Gastroesophageal sphincter (tissue), 4 donors: ENCODE results near the gene SND1. TPM values are rescaled to one million over a fixed set of nuclear protein-coding genes. Genes with fewer than 3 reads are reported as not detected.

Experiments used
- ATAC-seq: fragments of 150-250 bp; one replicate; pipeline ENCODE4 v1.9.1; 2016; ENCODE audit warnings: mild to moderate bottlenecking, moderate library complexity
- H3K27ac ChIP-seq, 4 donors: fragments of 200-600 bp; sonication (generic) in 3 of 4; 1 replicate in 3 of 4; 2 replicates in 1 of 4; pipeline ENCODE4 v1.5.1; 2016 to 2019
- H3K27me3 ChIP-seq: fragments of 200-600 bp; sonication (generic); one replicate; pipeline ENCODE4 v1.5.1; 2019
- H3K36me3 ChIP-seq, 2 donors: fragments of 200-600 bp; sonication (generic); one replicate each; pipeline ENCODE4 v1.5.1; 2019; ENCODE audit warnings: control low read depth in 1 of 2
- H3K4me1 ChIP-seq, 3 donors: fragments of 200-600 bp; sonication (generic); 1 replicate in 2 of 3; 2 replicates in 1 of 3; pipeline ENCODE4 v1.5.1; 2016 to 2019; ENCODE audit warnings: control low read depth in 2 of 3
- H3K4me3 ChIP-seq, 2 donors: fragments of 200-600 bp; sonication (generic); one replicate each; pipeline ENCODE4 v1.5.1; 2019; ENCODE audit warnings: mild to moderate bottlenecking in 1 of 2, moderate library complexity in 1 of 2
- H3K9me3 ChIP-seq, 3 donors: fragments of 200-600 bp; sonication (generic); one replicate each; pipeline ENCODE4 v1.5.1; 2017 to 2019; ENCODE audit warnings: control low read depth in 2 of 3
- CTCF ChIP-seq, 4 experiments: fragments of 200-600 bp in 2 of 4; fragments of 450-650 bp in 2 of 4; sonication (generic) in 1 of 4; IDR thresholded peaks; one replicate each; pipeline ENCODE4 v1.5.1; 2017 to 2019; ENCODE audit warnings: antibody characterized with exemption in 4 of 4, mild to moderate bottlenecking in 2 of 4, moderate library complexity in 2 of 4
- EP300 ChIP-seq: sonication (generic); formaldehyde crosslinking; IDR thresholded peaks from one replicate; pipeline ENCODE4 v1.6.1; 2017; ENCODE audit warnings: antibody characterized with exemption, mild to moderate bottlenecking
- POLR2A ChIP-seq, 2 donors: fragments of 450-650 bp; IDR thresholded peaks; one replicate each; pipeline ENCODE4 v1.6.1; 2017; ENCODE audit warnings: antibody characterized with exemption in 2 of 2, mild to moderate bottlenecking in 2 of 2, moderate library complexity in 1 of 2
- POLR2AphosphoS5 ChIP-seq: sonication (generic); formaldehyde crosslinking; IDR thresholded peaks from one replicate; pipeline ENCODE4 v1.6.1; 2017; ENCODE audit warnings: antibody characterized with exemption
- WGBS, 2 donors: methylation state at CpG; one replicate each; pipeline ENCODE4 v1.1.5; 2018; ENCODE audit warnings: low coverage in 1 of 2; 5-methylcytosine and 5-hydroxymethylcytosine counted together
- total RNA-seq, 4 donors: library from RNA; depleted of rRNA; stranded (reverse); fragments of >200 nt; gene quantifications; one replicate each; pipeline ENCODE4 v1.1.0, GENCODE V29; 2016

Gene SND1
- total RNA-seq, 4 donors from 2014 or later: 97.1 to 119 (median 103) TPM

GRCh38 chr7:127817466-127817865 lies 165.5 kb downstream of the SND1 start:
- H3K27ac ChIP-seq: no peak overlapping the region
- H3K27me3 ChIP-seq: no peaks in the 10 kb centered on the region
- no peak overlapping the region for H3K4me3 ChIP-seq
- no peaks in the 10 kb centered on the region for H3K9me3 ChIP-seq
- peaks cover 0 to 13% (median 6%) of the 10 kb centered on the region in 3 donors for H3K4me1 ChIP-seq
- H3K36me3 ChIP-seq: no peaks in the 10 kb centered on the region
- TF ChIP-seq POLR2A (IDR thresholded peaks at IDR 0.05) (no peak), EP300 (no peak), POLR2AphosphoS5 (no peak), CTCF (IDR thresholded peaks at IDR 0.05) (no peak)
- whole genome bisulfite sequencing, 2 donors: 94 to 97% methylated on average over 2 to 3 of the region's 3 CpGs
- ATAC-seq: no peak

GRCh38 chr7:127818306-127818705 lies 166.3 kb downstream of the SND1 start:
- H3K27ac ChIP-seq: no peak overlapping the region
- ATAC-seq: no peak
- H3K9me3 ChIP-seq: no peaks in the 10 kb centered on the region
- no peaks in the 10 kb centered on the region for H3K36me3 ChIP-seq
- H3K4me1 ChIP-seq: peaks cover 0 to 7% (median 3%) of the 10 kb centered on the region in 3 donors
- 96 to 100% methylated on average over 1 to 2 of the region's 2 CpGs for WGBS, 2 donors
- H3K4me3 ChIP-seq: no peak overlapping the region
- TF ChIP-seq POLR2AphosphoS5: no peak
- no peak for TF ChIP-seq EP300
- H3K27me3 ChIP-seq: no peaks in the 10 kb centered on the region

- Histone ChIP-seq H3K4me1 (no peaks in the 10 kb centered on the region), H3K27ac (no peak overlapping the region), H3K36me3 (no peaks in the 10 kb centered on the region), H3K27me3 (no peaks in the 10 kb centered on the region), H3K9me3 (no peaks in the 10 kb centered on the region), H3K4me3 (no peak overlapping the region)
- ATAC-seq: no peak
- 67 to 75% methylated on average over 2 to 4 of the region's 4 CpGs for WGBS, 2 donors
- TF ChIP-seq CTCF (IDR thresholded peaks at IDR 0.05) (no peak), POLR2AphosphoS5 (no peak), POLR2A (IDR thresholded peaks at IDR 0.05) (no peak), EP300 (no peak)
These were observed 168.2 kb downstream of the SND1 start for GRCh38 chr7:127819975-127820731.

- no peaks in the 10 kb centered on the region for H3K9me3 ChIP-seq
- no peak overlapping the region for H3K27ac ChIP-seq
These were observed 168.7 kb downstream of the SND1 start for GRCh38 chr7:127820732-127821085.

GRCh38 chr7:127821146-127821545 lies 169.2 kb downstream of the SND1 start:
- no peaks in the 10 kb centered on the region for H3K27me3 ChIP-seq
- H3K27ac ChIP-seq: no peak overlapping the region
- no peak for TF ChIP-seq POLR2AphosphoS5
- no peak for TF ChIP-seq EP300
- TF ChIP-seq POLR2A (IDR thresholded peaks at IDR 0.05): no peak
- TF ChIP-seq CTCF (IDR thresholded peaks at IDR 0.05): no peak
- no peaks in the 10 kb centered on the region for H3K9me3 ChIP-seq
- H3K36me3 ChIP-seq: no peaks in the 10 kb centered on the region
- WGBS, 2 donors: 100% methylated on average over 1 of the region's 1 CpG
- no peaks in the 10 kb centered on the region for H3K4me1 ChIP-seq
- ATAC-seq: no peak
- H3K4me3 ChIP-seq: no peak overlapping the region

More at GRCh38 chr7:127820732-127821085, 168.7 kb downstream of the SND1 start:
- WGBS, 2 donors: 76 to 100% methylated on average over 1 to 2 of the region's 2 CpGs
- no peaks in the 10 kb centered on the region for H3K36me3 ChIP-seq
- no peak for ATAC-seq
- no peak overlapping the region for H3K4me3 ChIP-seq
- TF ChIP-seq EP300: no peak
- TF ChIP-seq POLR2AphosphoS5: no peak
- TF ChIP-seq CTCF (IDR thresholded peaks at IDR 0.05): no peak
- TF ChIP-seq POLR2A (IDR thresholded peaks at IDR 0.05): no peak
- H3K27me3 ChIP-seq: no peaks in the 10 kb centered on the region
- H3K4me1 ChIP-seq: no peaks in the 10 kb centered on the region
